HCT116 (cell line): ENCODE measurements around the gene APOE. TPM values are rescaled to one million over a fixed set of nuclear protein-coding genes. Genes with fewer than 3 reads are reported as not detected.

ENCODE experiments used
- ATAC-seq: fragments of 200-7000 bp; cut with Tn5 transposase; 2 replicates; pipeline ENCODE4 v1.9.1; 2020; ENCODE audit warnings: mild to moderate bottlenecking, moderate library complexity
- BruUV-seq: library from RNA; stranded (reverse); fragments of 400-500 nt; replicated peaks from 2 replicates; lab custom pipeline; 2021; lab: Mats Ljungman, UMichigan
- CTCF ChIA-PET: fragments of 300-600 bp; sonication (Branson Sonifier 250); formaldehyde crosslinking; loops from one replicate; lab custom pipeline; 2021; ENCODE audit warnings: antibody characterized with exemption; lab: Charles Lee
- POLR2A ChIA-PET: fragments of 300-600, 350-600 bp; sonication (Branson Sonifier 250); formaldehyde crosslinking; loops from one replicate; lab custom pipeline; 2021; ENCODE audit warnings: antibody characterized with exemption; lab: Charles Lee
- RAD21 ChIA-PET, 2 experiments: fragments of 300-600 bp; sonication (Branson Sonifier 250); formaldehyde crosslinking; loops; one replicate each; lab custom pipeline; 2023; ENCODE audit warnings: low total read pairs in 2 of 2; ENCODE audit not compliant: uncharacterized antibody in 2 of 2, unreplicated experiment in 2 of 2, low non-redundant PET in 1 of 2; lab: Charles Lee
- DNase-seq: peaks from one replicate; pipeline ENCODE4 v3.0.0-alpha.2; 2010; ENCODE audit warnings: low read depth, low spot score
- H2AFZ ChIP-seq: fragments of 200-600 bp; shearing (Covaris generic), sonication (generic); 2 replicates; pipeline ENCODE4 v1.6.1; 2017; ENCODE audit warnings: low read depth, mixed run types, mixed read lengths, antibody characterized with exemption, low read length; ENCODE audit not compliant: poor library complexity, severe bottlenecking
- H3K27ac ChIP-seq: 2 replicates; pipeline ENCODE4 v1.5.1; 2012; ENCODE audit warnings: low read depth, low read length
- H3K27me3 ChIP-seq: fragments of 200-600 bp; sonication (generic); 2 replicates; pipeline ENCODE4 v1.6.1; 2016; ENCODE audit warnings: mixed run types, low read length, mixed read lengths; ENCODE audit not compliant: insufficient read depth
- H3K36me3 ChIP-seq, 2 experiments: fragments of 200-500 bp in 1 of 2; fragments of 200-600 bp in 1 of 2; sonication (Bioruptor generic) in 1 of 2; sonication (generic) in 1 of 2; 2 replicates each; pipeline versions ENCODE4 v1.5.1 to v1.6.1; 2014 to 2016; ENCODE audit warnings: low read length in 2 of 2, inconsistent platforms in 1 of 2, mixed read lengths in 1 of 2, mixed run types in 1 of 2; ENCODE audit not compliant: insufficient read depth in 2 of 2, control insufficient read depth in 1 of 2
- H3K4me1 ChIP-seq, 2 experiments: fragments of 200-600 bp in 1 of 2; sonication (generic) in 1 of 2; 2 replicates each; pipeline versions ENCODE4 v1.5.1 to v1.6.1; 2012 to 2017; ENCODE audit warnings: low read length in 2 of 2, inconsistent platforms in 1 of 2, mild to moderate bottlenecking in 1 of 2, mixed read lengths in 1 of 2, mixed run types in 1 of 2, moderate library complexity in 1 of 2; ENCODE audit not compliant: insufficient read depth in 2 of 2, control insufficient read depth in 1 of 2
- H3K4me2 ChIP-seq: fragments of 200-600 bp; sonication (generic); 2 replicates; pipeline ENCODE4 v1.6.1; 2017; ENCODE audit warnings: mixed run types, low read length, mixed read lengths
- H3K4me3 ChIP-seq, 2 experiments: fragments of 200-600 bp in 1 of 2; sonication (generic) in 1 of 2; replicated peaks in 1 of 2; 2 replicates each; pipeline ENCODE4 v1.5.1; 2011 to 2016; ENCODE audit warnings: low read length in 2 of 2, control low read depth in 1 of 2, low read depth in 1 of 2, mild to moderate bottlenecking in 1 of 2, mixed read lengths in 1 of 2, mixed run types in 1 of 2
- H3K79me2 ChIP-seq: fragments of 200-600 bp; sonication (generic); 2 replicates; pipeline ENCODE4 v1.6.1; 2017; ENCODE audit warnings: mild to moderate bottlenecking, mixed run types, low read length, moderate library complexity, mixed read lengths; ENCODE audit not compliant: insufficient read depth
- H3K9ac ChIP-seq: fragments of 200-600 bp; sonication (generic); 2 replicates; pipeline ENCODE4 v1.6.1; 2016; ENCODE audit warnings: low read length, mixed read lengths
- H3K9me2 ChIP-seq: fragments of 200-600 bp; sonication (generic), shearing (Covaris generic); 2 replicates; pipeline ENCODE4 v1.6.1; 2017; ENCODE audit warnings: mixed run types, mild to moderate bottlenecking, moderate library complexity; ENCODE audit not compliant: insufficient read depth
- H3K9me3 ChIP-seq, 2 experiments: fragments of 200-500 bp in 1 of 2; fragments of 200-600 bp in 1 of 2; sonication (Bioruptor generic) in 1 of 2; sonication (generic) in 1 of 2; 2 replicates each; pipeline ENCODE4 v1.6.1; 2014 to 2017; ENCODE audit warnings: low read length in 2 of 2, mixed read lengths in 2 of 2, inconsistent platforms in 1 of 2, low read depth in 1 of 2, mild to moderate bottlenecking in 1 of 2, mixed run types in 1 of 2, moderate library complexity in 1 of 2; ENCODE audit not compliant: control insufficient read depth in 1 of 2, insufficient read depth in 1 of 2
- H4K20me1 ChIP-seq: fragments of 200-600 bp; sonication (generic), shearing (Covaris generic); 2 replicates; pipeline ENCODE4 v1.6.1; 2017; ENCODE audit warnings: mixed run types, mild to moderate bottlenecking, moderate library complexity; ENCODE audit not compliant: insufficient read depth
- ELF1 ChIP-seq: IDR thresholded peaks from 2 replicates; pipeline ENCODE4 v1.6.1; 2012; ENCODE audit warnings: low read depth, borderline replicate concordance
- EZH2 ChIP-seq: fragments of 200-600 bp; sonication (generic); IDR thresholded peaks from 2 replicates; pipeline ENCODE4 v1.6.1; 2017; ENCODE audit warnings: antibody characterized with exemption, mixed run types
- JUND ChIP-seq: IDR thresholded peaks from 2 replicates; pipeline ENCODE4 v1.6.1; 2012
- POLR2A ChIP-seq: IDR thresholded peaks from 2 replicates; pipeline ENCODE4 v1.7.0; 2011; ENCODE audit warnings: borderline replicate concordance; ENCODE audit not compliant: insufficient read depth, insufficient read length; ENCODE audit errors: extremely low read depth
- REST ChIP-seq: IDR thresholded peaks from 2 replicates; pipeline ENCODE4 v1.6.1; 2012; ENCODE audit warnings: low read depth
- SP1 ChIP-seq: IDR thresholded peaks from 2 replicates; pipeline ENCODE4 v1.6.1; 2012; ENCODE audit warnings: low read depth
- SRF ChIP-seq: IDR thresholded peaks from 2 replicates; pipeline ENCODE4 v1.6.1; 2012; ENCODE audit warnings: low read depth
- TCF7L2 ChIP-seq: IDR thresholded peaks from 2 replicates; pipeline ENCODE4 v1.7.0; 2011; ENCODE audit warnings: borderline replicate concordance, inconsistent platforms; ENCODE audit not compliant: insufficient read depth, insufficient read length; ENCODE audit errors: extremely low read depth
- intact Hi-C: fragments of 100-400 bp; cut with micrococcal nuclease; formaldehyde crosslinking; loops from 2 replicates; pipeline ENCODE4 v1.10.0; 2022
- total RNA-seq: library from RNA; stranded (reverse); gene quantifications from one replicate; pipeline ENCODE4 v1.2.1, GENCODE V29; 2021; ENCODE audit not compliant: unreplicated experiment
- TF ChIP-seq, protein P1 (sequence below): IDR thresholded peaks from 2 replicates; pipeline ENCODE4 v1.6.1; 2011; ENCODE audit warnings: mild to moderate bottlenecking, low read length, moderate library complexity; ENCODE audit not compliant: insufficient replicate concordance; ENCODE audit errors: extremely low read depth
- TF ChIP-seq, protein P2 (sequence below): IDR thresholded peaks from 2 replicates; pipeline ENCODE4 v1.6.1; 2012

Gene APOE
- total RNA-seq, 1 experiment from 2014 or later, result 7.2 TPM

DNA sequence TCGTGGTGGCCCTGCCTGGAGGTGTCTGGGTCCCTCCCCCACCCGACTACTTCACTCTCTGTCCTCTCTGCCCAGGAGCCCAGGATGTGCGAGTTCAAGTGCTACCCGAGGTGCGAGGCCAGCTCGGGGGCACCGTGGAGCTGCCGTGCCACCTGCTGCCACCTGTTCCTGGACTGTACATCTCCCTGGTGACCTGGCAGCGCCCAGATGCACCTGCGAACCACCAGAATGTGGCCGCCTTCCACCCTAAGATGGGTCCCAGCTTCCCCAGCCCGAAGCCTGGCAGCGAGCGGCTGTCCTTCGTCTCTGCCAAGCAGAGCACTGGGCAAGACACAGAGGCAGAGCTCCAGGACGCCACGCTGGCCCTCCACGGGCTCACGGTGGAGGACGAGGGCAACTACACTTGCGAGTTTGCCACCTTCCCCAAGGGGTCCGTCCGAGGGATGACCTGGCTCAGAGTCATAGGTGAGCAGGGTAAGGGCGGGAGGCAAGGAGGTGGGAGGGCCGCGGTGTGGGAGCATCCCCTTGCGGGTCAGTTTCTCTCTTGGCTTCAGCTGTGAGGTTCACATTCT is 40.3 kb upstream of the APOE start (continued):
- no peak for TF ChIP-seq POLR2A
- TF ChIP-seq EZH2, result no peak

DNA sequence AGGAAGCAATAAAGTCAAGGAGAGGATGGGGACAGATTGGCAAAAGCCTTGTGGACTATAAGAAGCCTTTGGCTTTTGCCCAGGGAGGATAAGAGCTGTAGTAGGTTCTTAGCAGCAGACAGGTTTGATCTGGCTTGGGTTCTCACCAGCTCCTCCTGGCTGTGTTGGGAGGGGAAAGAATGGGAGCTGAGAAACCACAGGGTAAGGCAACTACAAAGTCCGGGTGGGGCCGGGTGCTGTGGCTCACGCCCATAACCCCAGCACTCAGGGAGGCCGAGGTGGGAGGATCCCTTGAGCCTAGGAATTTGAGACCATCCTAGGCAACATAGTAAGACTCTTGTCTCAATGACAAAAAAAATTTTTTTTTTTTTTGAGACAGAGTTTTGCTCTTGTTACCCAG is 38.9 kb upstream of the APOE start:
- intact Hi-C loops, result no loop called here
- POLR2A ChIA-PET, result no interaction called here
- TF ChIP-seq, protein P1, sequence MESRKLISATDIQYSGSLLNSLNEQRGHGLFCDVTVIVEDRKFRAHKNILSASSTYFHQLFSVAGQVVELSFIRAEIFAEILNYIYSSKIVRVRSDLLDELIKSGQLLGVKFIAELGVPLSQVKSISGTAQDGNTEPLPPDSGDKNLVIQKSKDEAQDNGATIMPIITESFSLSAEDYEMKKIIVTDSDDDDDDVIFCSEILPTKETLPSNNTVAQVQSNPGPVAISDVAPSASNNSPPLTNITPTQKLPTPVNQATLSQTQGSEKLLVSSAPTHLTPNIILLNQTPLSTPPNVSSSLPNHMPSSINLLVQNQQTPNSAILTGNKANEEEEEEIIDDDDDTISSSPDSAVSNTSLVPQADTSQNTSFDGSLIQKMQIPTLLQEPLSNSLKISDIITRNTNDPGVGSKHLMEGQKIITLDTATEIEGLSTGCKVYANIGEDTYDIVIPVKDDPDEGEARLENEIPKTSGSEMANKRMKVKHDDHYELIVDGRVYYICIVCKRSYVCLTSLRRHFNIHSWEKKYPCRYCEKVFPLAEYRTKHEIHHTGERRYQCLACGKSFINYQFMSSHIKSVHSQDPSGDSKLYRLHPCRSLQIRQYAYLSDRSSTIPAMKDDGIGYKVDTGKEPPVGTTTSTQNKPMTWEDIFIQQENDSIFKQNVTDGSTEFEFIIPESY, result no peak
- TF ChIP-seq TCF7L2 (no peak), SRF (no peak), REST (no peak), SP1 (no peak), ELF1 (no peak), JUND (no peak)
- TF ChIP-seq, protein P2, sequence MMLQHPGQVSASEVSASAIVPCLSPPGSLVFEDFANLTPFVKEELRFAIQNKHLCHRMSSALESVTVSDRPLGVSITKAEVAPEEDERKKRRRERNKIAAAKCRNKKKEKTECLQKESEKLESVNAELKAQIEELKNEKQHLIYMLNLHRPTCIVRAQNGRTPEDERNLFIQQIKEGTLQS, result no peak
- ATAC-seq, result peak; percentile 71
- Histone ChIP-seq H4K20me1 (no peaks in the 10 kb centered on the region), H3K79me2 (peaks cover 19% of the 10 kb centered on the region), H3K4me3 (no peak overlapping the region), H3K27me3 (no peaks in the 10 kb centered on the region), H3K9me2 (no peaks in the 10 kb centered on the region), H3K36me3 (peaks cover 4 to 9% of the 10 kb centered on the region in 2 experiments; a peak in 3 of 4 replicates), H3K4me2 (peak overlapping the region; percentile 29), H3K9me3 (no peaks in the 10 kb centered on the region), H3K4me1 (peaks cover 17 to 36% of the 10 kb centered on the region in 2 experiments), H3K9ac (0 out of 2 replicates have a peak overlapping the region, but pooled peaks have one; percentile 23), H2AFZ (no peak overlapping the region), H3K27ac (peak overlapping the region; percentile 41; the same call in 1 of the 2 replicates)
- RAD21 ChIA-PET, result no interaction called here
- no peak for DNase-seq
- BruUV-seq, result no TSS peak
- CTCF ChIA-PET, result no interaction called here
